ENCODE data around the gene LRBA. TPM values are rescaled to one million over a fixed set of nuclear protein-coding genes. Genes with fewer than 3 reads are reported as not detected.

LRBA gene
- total and polyA plus RNA-seq, 9 of the 15 experiments (the other 6 are each of a cell fraction or from before 2014, with no cell fraction given), result 24.2 to 88.7 (median 59.7) TPM

GRCh38 chr4:150773729-150774449, 241.2 kb downstream of the LRBA start (continued):
- TF ChIP-seq ZNF644 (tag; IDR thresholded peaks at IDR 0.05; ENCODE audit: low read depth), result peak; percentile 89
- TF ChIP-seq NFRKB (IDR thresholded peaks at IDR 0.05; ENCODE audit: low read depth), result no peak
- peak; percentile 69 for TF ChIP-seq SMAD4 (CRISPR knock-in tag; conservative IDR thresholded peaks at IDR 0.05)
- TF ChIP-seq POU5F1 (IDR thresholded peaks at IDR 0.05; ENCODE audit: borderline replicate concordance, low read depth, low read length, partially characterized antibody), result no peak
- TF ChIP-seq ZNF134 (CRISPR knock-in tag; conservative IDR thresholded peaks at IDR 0.05), result no peak
- no peak for TF ChIP-seq U2AF1 (optimal IDR thresholded peaks at IDR 0.05; ENCODE audit: low read depth, low read length)
- TF ChIP-seq MEF2D (tag; conservative IDR thresholded peaks at IDR 0.05; ENCODE audit: low read depth), result no peak
- TF ChIP-seq RFX7 (CRISPR knock-in tag; IDR thresholded peaks at IDR 0.05), result no peak
- no peak for TF ChIP-seq ZNF785 (CRISPR knock-in tag; IDR thresholded peaks at IDR 0.05)
- TF ChIP-seq RNF2 (IDR thresholded peaks at IDR 0.05), result no peak
- TF ChIP-seq ATF4 (CRISPR knock-in tag; IDR thresholded peaks at IDR 0.05), result no peak
- TF ChIP-seq KLF10 (CRISPR knock-in tag; IDR thresholded peaks at IDR 0.05), result no peak
- no peak for TF ChIP-seq ZNF282 (CRISPR knock-in tag; IDR thresholded peaks at IDR 0.05)
- TF ChIP-seq ZNF551 (CRISPR knock-in tag; IDR thresholded peaks at IDR 0.05), result no peak
- no peak for TF ChIP-seq MAZ (CRISPR knock-in tag; conservative IDR thresholded peaks at IDR 0.05 in 1 of 2, IDR thresholded peaks at IDR 0.05 in 1 of 2)
- TF ChIP-seq USF1 (CRISPR knock-in tag; IDR thresholded peaks at IDR 0.05), result no peak
- no peak for TF ChIP-seq ID3 (CRISPR knock-in tag; IDR thresholded peaks at IDR 0.05)
- no peak for TF ChIP-seq ID3 (tag; IDR thresholded peaks at IDR 0.05)
- TF ChIP-seq MAFK (IDR thresholded peaks at IDR 0.05; ENCODE audit: low read length), result no peak
- peak; percentile 97 for TF ChIP-seq CBFA2T3 (IDR thresholded peaks at IDR 0.05)
- TF ChIP-seq KHSRP (IDR thresholded peaks at IDR 0.05), result no peak; the same call in 1 of the 2 replicates
- TF ChIP-seq ZNF655 (CRISPR knock-in tag; IDR thresholded peaks at IDR 0.05), result no peak
- peak; percentile 95 for TF ChIP-seq POLR2AphosphoS5 (IDR thresholded peaks at IDR 0.05; ENCODE audit: control insufficient read depth, insufficient read depth, low read depth, low read length)
- TF ChIP-seq HLTF (IDR thresholded peaks at IDR 0.05), result no peak

All from K562 (cell line).